Measurements from ENCODE around the gene BLOC1S4. TPM values are rescaled to one million over a fixed set of nuclear protein-coding genes. Genes with fewer than 3 reads are reported as not detected.

The BLOC1S4 gene
- polyA plus RNA-seq, 1 of the 3 experiments (the other 2 are of a cell fraction) = 22.1 TPM

GRCh38 chr4:6719611-6720179 lies 3.7 kb downstream of the BLOC1S4 start:
- Histone ChIP-seq H4K20me1 (ENCODE audit: insufficient read depth) (peaks cover 18% of the 10 kb centered on the region; the same call in 1 of the 2 replicates), H3K27ac (ENCODE audit: low read depth in 2 of 2, low read length in 1 of 2) (no peak overlapping the region), H3K9ac (no peak overlapping the region), H3F3A (replicated peaks; ENCODE audit: insufficient read depth) (peaks cover 8% of the 10 kb centered on the region), H3K36me3 (replicated peaks in 1 of 2; ENCODE audit: control insufficient read depth in 1 of 2, insufficient read depth in 2 of 2, low read length in 1 of 2) (no peaks in the 10 kb centered on the region), H3K27me3 (ENCODE audit: insufficient read depth) (no peaks in the 10 kb centered on the region), H3K79me2 (ENCODE audit: insufficient read depth) (peaks cover 25% of the 10 kb centered on the region), H3K9me3 (no peaks in the 10 kb centered on the region), H2AFZ (ENCODE audit: low read depth) (no peak overlapping the region), H3K4me1 (ENCODE audit: control insufficient read depth in 1 of 2, insufficient read depth in 2 of 2, low read depth in 1 of 2, low read length in 1 of 2) (peaks cover 0 to 6% of the 10 kb centered on the region in 2 experiments; a peak in 2 of 4 replicates), H3K4me3 (ENCODE audit: low read depth in 2 of 2, low read length in 1 of 2) (no peak overlapping the region), H3K4me2 (no peak overlapping the region), H3K9me2 (no peaks in the 10 kb centered on the region)
- POLR2A ChIA-PET = no interaction called here
- TF ChIP-seq PBX3 (IDR thresholded peaks at IDR 0.05) (no peak), RAD21 (IDR thresholded peaks at IDR 0.05; ENCODE audit: low read length) (no peak), POLR2AphosphoS5 (IDR thresholded peaks at IDR 0.05; ENCODE audit: low read depth, low read length) (no peak), SIN3A (IDR thresholded peaks at IDR 0.05; ENCODE audit: borderline replicate concordance, low read depth, low read length) (no peak), RXRA (IDR thresholded peaks at IDR 0.05; ENCODE audit: borderline replicate concordance, low read depth) (no peak), EZH2phosphoT487 (IDR thresholded peaks at IDR 0.05; ENCODE audit: borderline replicate concordance, low read depth) (no peak), YY1 (IDR thresholded peaks at IDR 0.05; ENCODE audit: low read depth) (no peak), TEAD4 (IDR thresholded peaks at IDR 0.05; ENCODE audit: borderline replicate concordance, insufficient read depth) (no peak), TAF1 (IDR thresholded peaks at IDR 0.05; ENCODE audit: borderline replicate concordance, low read depth, low read length) (no peak), NRF1 (IDR thresholded peaks at IDR 0.05; ENCODE audit: low read depth, low read length) (no peak), GATA2 (CRISPR knock-in tag; IDR thresholded peaks at IDR 0.05) (no peak), IRF3 (IDR thresholded peaks at IDR 0.05; ENCODE audit: low read depth, low read length) (no peak), CHD2 (IDR thresholded peaks at IDR 0.05; ENCODE audit: low read length, partially characterized antibody) (no peak), GABPA (IDR thresholded peaks at IDR 0.05; ENCODE audit: low read depth) (no peak), NFIC (IDR thresholded peaks at IDR 0.05; ENCODE audit: borderline replicate concordance) (no peak), MEF2A (IDR thresholded peaks at IDR 0.05; ENCODE audit: borderline replicate concordance, low read depth) (no peak), TCF12 (IDR thresholded peaks at IDR 0.05) (no peak), MXI1 (IDR thresholded peaks at IDR 0.05; ENCODE audit: low read depth, low read length) (no peak)
- WGBS (ENCODE audit: low lambda C conversion rate) = 78% methylated on average over 8 of the region's 8 CpGs
- CTCF ChIA-PET = interaction anchor here (0.8 to 10.2 kb wide), 32 partner anchors 10 to 474 kb away, joined by 3 to 204 read pairs (median 5); partner anchors contain the start of genes MRFAP1L1, TADA2B and TBC1D14
- DNase-seq = no peak
